ENCODE results near the gene ZNF101. TPM values are rescaled to one million over a fixed set of nuclear protein-coding genes. Genes with fewer than 3 reads are reported as not detected.

ZNF101 gene
- total RNA-seq: 10.0 and 10.8 TPM in 2 replicates

DNA sequence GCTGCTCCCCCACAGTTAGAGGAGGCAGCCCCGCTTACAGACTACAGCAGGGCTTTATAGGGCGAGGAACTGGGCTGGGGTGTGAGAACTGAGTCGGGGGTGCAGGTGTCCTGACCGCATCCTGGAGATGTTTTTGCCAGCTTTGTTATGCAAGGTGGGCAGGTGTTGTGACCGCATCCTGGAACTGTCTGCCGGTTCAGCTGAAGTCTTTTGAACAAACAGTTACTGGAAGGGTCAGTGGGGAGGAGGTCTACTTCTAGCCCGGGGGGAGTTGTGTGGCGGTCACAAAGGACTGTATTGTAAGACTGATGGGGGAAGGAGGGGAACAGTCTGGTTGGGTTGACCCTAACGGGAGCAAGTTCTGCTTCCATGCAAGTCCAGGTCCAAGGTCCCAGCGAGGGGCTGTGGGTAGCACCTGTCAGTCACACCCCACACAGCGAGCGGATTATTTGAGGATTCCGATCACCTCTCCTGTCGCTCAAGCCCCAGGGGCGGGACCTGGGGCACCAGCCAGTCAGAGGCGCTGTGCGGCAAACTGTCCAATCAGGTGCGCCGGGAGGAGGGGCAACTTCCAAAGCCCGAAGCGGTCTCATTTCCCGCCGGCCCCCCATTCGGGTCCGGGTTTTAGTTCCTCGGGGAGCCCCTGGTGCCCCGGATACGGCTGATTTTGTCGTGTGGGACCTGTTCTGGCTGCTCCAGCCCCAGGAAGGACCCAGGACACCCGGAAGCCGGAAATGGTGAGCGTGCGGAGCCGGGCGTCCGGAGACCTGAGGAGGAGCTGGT, at the start of gene ZNF101:
TSS of gene ZNF101 (plus strand) at position 610 of the 783 bp plus-strand sequence. CDS start at position 735, 125 bp downstream.

DNA sequence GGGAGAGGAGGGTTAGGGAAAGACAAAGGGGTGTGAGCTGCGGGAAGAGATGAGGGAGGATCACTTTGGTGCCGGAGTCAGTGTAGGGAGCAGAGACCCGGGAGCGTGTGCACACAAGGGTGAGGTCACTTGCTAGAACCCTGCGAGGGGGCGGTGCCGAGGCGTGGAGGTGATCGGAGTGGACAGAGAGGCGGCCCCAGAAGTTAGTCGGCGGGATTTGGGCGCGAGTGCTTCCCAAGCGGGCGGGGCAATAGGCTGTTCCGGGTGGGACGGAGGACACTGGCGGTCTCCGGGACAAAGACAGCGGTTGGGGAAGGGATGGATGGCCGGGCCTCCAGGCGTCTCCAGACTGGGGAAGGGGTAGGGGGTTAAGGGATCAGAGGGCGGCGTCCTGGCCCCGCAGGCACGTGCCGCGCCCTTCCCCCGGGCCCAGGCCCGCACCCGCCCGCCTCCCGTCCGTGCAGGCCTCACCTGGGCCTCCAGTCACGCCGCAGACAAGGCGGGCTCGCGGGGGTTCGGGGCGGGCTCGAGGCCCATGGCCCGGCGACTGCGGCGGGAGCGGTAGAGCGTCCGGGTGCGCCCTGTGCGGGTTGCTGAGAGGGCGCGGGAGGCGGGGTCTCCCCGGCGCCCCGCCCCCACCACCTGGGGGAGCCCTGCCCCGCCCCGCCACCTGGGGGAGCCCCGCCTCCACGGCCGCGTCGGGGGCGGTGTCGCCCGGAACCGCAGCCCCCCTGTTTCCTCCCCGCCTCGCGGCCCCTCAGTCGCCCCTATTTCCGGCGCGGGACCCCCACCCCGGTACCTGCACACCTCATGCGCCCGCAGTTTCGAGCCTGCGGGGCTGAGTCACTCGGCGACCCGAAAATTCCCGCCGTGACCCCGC, 40.8 kb upstream of the ZNF101 start, which contains the start of gene LPAR2:
TSS of gene LPAR2 (minus strand) at position 600 of the 880 bp plus-strand sequence. CDS start 945 bp downstream, outside the sequence.

GRCh38 chr19:19643158-19644053, 25.2 kb upstream of the ZNF101 start, which contains the start of gene GMIP:
Gene GMIP, minus strand, starts transcription at chr19:19643657. Its CDS starts 128 bp downstream, at chr19:19643529.

DNA sequence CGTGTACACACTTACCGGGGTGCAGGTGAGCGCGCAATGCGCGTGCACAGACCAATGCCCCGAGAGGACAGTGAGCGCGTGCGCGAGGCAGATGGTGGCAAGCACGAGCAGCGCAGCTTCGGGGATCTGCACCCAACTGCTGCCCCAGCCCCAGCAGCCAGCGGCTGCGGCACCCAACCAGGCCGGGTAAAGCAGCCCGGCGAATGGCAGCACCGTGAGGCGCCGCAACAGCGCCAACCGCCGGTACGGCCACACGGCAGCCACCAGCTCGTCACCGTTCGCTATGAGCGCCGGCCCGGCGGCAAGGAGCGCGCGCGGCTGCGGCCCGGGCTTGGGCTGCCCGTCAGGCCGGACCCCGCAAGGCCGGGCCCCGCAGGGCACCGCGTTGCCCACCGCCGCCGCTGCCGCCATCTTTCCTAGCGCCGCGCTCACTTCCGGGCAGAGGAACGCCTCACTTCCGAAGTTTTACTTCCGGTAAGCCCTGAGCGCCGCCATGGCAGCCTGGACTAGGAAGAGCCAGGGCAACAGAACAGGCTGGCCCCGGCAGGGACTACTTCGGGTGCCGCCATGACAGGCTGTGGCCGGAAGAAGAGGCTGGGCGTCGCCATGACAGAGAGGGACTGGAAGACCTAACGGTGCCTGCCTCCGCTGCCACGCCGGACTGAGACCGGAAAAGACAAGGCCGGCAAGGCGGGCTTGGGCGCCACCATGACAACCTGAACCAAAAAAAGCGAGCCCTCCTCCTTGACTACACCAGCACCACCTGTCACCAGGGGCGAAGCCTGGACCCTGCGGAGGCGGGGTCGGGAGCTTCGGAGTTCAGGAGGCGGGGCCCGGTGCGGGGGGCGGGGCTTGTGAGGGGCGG, 5.2 kb upstream of the ZNF101 start, which contains the start of gene ATP13A1:
TSS of gene ATP13A1 (minus strand) at position 421 of the 865 bp plus-strand sequence. CDS start at position 411, 10 bp downstream.

DNA sequence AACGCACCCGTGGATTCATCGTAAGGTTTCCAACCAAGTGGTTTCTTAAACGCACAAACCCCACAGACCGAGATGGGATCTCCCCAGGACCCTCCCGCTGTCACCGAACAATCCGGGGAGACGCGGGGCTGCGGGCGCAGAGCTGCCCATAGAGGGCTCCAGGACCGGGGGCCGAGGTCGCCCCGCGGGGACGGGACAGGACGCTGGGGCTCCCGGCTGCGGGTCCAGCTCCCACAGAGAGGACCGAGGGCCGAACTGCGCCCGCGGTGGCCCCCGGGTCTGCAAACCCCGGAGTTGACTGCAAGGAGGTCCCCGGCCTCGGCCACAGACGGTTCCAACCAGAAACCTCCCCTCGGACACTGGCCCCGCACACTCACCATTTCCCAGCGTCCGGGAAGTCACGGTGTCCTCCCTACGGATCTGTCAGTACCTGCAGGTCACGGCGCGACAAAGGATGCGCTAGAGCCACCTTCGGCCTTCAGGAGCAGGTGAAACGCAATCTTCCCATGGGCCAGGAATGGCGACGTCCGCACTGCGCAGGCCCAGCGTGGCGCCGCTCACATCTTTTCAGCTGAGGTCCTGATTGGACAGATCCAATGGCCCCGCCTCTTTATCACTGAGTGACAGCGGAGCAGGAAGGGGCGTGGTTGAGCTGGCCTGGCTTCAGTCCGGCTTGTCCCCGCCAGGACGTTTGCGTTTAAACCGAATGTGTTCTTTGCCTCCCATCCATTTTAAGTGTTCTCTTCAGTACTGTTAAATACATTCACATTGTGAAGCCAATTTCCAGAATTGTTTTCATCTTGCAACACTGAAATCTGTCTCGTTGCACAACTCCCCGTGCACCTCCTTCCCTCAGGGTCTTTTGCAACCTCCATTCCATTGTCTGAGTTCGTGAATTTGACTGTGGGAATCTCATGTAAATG, 64.2 kb downstream of the ZNF101 start, which contains the start of gene ZNF14:
TSS of gene ZNF14 (minus strand) at position 534 of the 923 bp plus-strand sequence. CDS start at position 380, 154 bp downstream.

Other genes with a start within 250 kb of the ZNF101 start
- gene TSSK6, start 153.3 kb upstream of the ZNF101 start, total RNA-seq: 1.7 and 2.8 TPM in 2 replicates
- 103 and 142 TPM in 2 replicates for gene NDUFA13, start 152.6 kb upstream of the ZNF101 start, total RNA-seq
- gene YJEFN3, start 139.9 kb upstream of the ZNF101 start, total RNA-seq: 0.64 and 0.72 TPM in 2 replicates
- 0.21 and 0.24 TPM in 2 replicates for gene CILP2, start 130.6 kb upstream of the ZNF101 start, total RNA-seq
- gene PBX4, start 50.2 kb upstream of the ZNF101 start, total RNA-seq: 0.21 and 0.96 TPM in 2 replicates
- 4.9 and 6.3 TPM in 2 replicates for gene LPAR2, start 40.6 kb upstream of the ZNF101 start, total RNA-seq
- gene GMIP, start 25.2 kb upstream of the ZNF101 start, total RNA-seq: 6.0 and 6.6 TPM in 2 replicates
- 112 and 135 TPM in 2 replicates for gene ATP13A1, start 5.2 kb upstream of the ZNF101 start, total RNA-seq
- gene ZNF14, start 64.3 kb downstream of the ZNF101 start, total RNA-seq: 4.1 and 4.5 TPM in 2 replicates
- gene ZNF506, start 152.9 kb downstream of the ZNF101 start, total RNA-seq: 9.6 and 11.1 TPM in 2 replicates
- 2.9 and 4.5 TPM in 2 replicates for gene ZNF253, start 197.0 kb downstream of the ZNF101 start, total RNA-seq
- 2.1 and 7.5 TPM in 2 replicates for gene ZNF93, start 232.1 kb downstream of the ZNF101 start, total RNA-seq